ENCODE data around the gene LTB4R2.
"Not testable (repeated sequence)": the region's sequence is repeated elsewhere in the genome, so short reads cannot be mapped to it uniquely, and the experiment has no call there.

Gene LTB4R2

DNA sequence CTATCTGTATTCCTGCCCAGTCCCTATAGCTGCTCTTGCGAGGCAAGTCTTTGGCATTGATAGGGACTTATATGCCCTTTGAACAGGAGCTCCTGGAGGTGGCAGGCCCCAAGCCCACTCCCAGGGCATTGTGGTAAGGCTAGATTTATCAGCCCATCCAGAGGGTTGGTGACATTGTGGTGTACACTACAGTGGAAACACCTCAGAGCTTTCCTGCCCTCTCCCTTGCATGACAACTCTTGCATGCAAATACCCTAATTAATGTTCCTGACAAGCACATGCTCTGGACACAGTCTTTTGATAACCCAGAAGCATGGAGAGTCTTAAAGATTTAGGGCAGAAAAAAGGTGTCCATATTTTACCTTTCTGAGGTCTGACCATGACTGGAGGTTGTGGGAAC is 30.7 kb downstream of the LTB4R2 start:
- DNase-seq (ENCODE audit: low read depth in 2 of 2), result no peak

- no peak for DNase-seq (ENCODE audit: low read depth in 2 of 2)
These were observed 32.9 kb downstream of the LTB4R2 start for GRCh38 chr14:24342889-24343288.

- no peak for DNase-seq (ENCODE audit: low read depth in 2 of 2)
These were observed 34.1 kb downstream of the LTB4R2 start for GRCh38 chr14:24343795-24344660.

DNA sequence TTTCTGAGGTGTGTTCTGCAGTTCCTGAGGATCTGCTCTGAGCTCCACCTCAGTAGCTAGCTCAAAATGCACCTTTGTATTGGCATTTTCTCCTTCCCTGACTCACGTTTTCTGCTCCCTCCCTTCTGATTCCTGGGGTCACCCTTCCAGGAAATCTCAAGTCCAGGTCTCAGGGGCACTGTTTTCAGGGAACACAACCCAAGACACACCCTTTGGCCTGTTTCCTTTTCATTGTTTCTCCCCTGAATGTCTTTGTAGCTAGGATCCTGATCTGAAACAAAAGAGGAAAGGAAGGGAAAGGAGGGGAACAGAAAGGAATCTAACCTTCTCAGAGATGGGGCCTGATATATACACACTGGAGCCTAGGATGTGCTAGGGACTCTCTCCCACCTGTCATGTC is 37.2 kb downstream of the LTB4R2 start:
- no peak for DNase-seq (ENCODE audit: low read depth in 2 of 2)

DNA sequence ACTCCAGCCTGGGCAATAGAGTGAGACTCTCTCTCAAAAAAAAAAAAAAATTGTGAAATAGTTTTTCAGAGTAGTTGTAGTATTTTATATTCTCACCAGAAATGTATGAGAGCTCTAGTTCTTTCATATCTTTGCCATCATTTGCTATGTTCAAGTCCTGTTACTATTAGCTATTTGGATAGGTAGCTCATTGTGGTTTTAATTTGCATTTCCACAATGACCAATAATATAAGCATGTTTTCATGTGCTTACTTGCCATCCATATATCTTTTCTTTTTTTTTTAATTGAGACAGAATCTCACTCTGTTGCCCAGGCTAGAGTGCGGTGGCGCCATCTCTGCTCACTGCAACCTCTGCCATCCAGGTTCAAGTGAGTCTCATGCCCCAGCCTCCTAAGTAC is 38.2 kb downstream of the LTB4R2 start:
- DNase-seq (ENCODE audit: low read depth in 2 of 2), result no peak

DNA sequence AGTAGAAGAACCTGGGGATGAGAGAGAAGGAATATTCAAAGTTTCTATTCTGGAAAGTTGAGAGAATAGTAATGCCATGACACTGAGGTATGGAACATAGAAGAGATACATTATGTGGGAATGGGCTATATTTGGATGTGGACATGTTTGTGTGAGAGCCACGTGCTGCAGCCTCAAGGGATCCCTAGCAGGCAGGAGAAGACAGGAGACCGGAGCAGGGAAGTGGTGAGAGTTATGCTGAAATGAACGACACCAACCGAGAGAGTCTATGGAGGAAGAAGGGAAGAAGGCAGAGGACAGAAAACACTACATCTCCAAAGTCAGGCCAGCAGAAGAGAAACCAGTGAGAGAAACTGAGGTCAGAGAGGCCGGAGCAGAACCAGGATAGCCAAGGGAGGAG is 39.8 kb downstream of the LTB4R2 start:
- no peak for DNase-seq (ENCODE audit: low read depth in 2 of 2)

DNA sequence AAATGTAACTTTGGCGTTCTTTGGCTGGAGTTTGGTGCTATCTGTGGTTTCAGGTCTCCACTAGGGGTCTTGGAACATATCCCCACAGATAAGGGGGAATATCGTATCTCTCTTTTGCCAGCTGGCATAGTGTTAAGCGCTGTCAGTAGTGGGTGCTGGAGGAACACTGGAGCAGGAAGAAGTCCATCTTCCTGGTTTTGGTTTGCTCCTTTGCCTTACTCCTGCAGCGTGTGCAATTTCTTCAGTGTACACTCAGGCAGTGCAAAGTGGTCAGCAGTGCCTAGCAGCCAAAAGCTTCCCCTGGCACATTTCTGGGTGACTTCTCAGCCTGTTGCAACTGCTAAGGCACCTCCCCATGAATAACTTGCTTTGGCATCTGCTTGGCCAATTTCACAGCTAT is 41.6 kb downstream of the LTB4R2 start:
- DNase-seq (ENCODE audit: low read depth in 2 of 2), result no peak

- no peak for DNase-seq (ENCODE audit: low read depth in 2 of 2)
These were observed 43.9 kb downstream of the LTB4R2 start for GRCh38 chr14:24353559-24354481.

GRCh38 chr14:24354482-24354825 is 44.5 kb downstream of the LTB4R2 start:
- not testable (repeated sequence) for DNase-seq (ENCODE audit: low read depth in 2 of 2)

DNA sequence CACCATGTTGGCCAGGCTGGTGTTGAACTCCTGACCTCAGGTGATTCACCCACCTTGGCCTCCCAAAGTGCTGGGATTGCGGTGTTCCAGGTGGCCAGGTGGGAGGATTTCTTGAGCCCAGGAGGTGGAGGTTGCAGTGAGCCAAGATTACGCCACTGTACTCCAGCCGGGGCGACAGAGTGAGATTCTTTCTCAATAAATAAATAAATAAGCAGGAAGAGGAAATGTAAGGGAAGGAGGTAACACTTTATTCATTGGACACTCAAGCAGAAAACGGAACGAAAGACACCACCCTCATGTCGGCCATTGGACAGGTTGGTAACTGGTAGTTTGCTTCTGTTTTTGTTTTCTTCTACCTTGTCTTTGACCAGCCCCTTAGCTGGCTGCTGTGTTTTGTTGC is 45.1 kb downstream of the LTB4R2 start:
- DNase-seq (ENCODE audit: low read depth in 2 of 2), result no peak

DNA sequence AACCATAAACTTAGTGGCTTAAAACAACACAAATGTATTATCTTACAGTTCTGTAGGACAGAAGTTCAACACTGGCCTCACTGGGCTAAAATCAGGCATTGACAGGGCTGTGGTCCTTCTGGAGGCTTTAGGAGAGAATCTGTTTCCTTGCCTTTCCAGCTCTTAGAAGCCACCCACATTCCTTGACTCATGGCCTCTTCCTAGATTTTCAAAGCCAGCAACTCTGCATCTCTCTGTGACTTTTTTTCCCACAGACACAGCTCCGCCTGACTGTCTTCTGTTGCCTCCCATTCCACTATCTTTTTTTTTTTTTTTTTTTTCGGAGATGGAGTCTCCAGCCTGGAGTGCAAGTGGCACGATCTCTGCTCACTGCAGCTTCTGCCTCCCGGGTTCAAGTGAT is 46.3 kb downstream of the LTB4R2 start:
- DNase-seq (ENCODE audit: low read depth in 2 of 2), result no peak

GRCh38 chr14:24360281-24360680 is 50.3 kb downstream of the LTB4R2 start:
- DNase-seq (ENCODE audit: low read depth in 2 of 2), result no peak

GRCh38 chr14:24361326-24361725 is 51.4 kb downstream of the LTB4R2 start:
- DNase-seq (ENCODE audit: low read depth in 2 of 2), result no peak
